Measurements from ENCODE around the gene TMEM273. TPM values are rescaled to one million over a fixed set of nuclear protein-coding genes. Genes with fewer than 3 reads are reported as not detected.

The TMEM273 gene
- total and polyA plus RNA-seq, 10 of the 15 experiments (the other 5 are each of a cell fraction or from before 2014, with no cell fraction given): 10.3 to 46.3 (median 26.4) TPM

GRCh38 chr10:49139846-49140195 lies 48.4 kb downstream of the TMEM273 start (continued):
- TF ChIP-seq CBX3 (IDR thresholded peaks at IDR 0.05; ENCODE audit: borderline replicate concordance, low read depth) (no peak), IRF3 (IDR thresholded peaks at IDR 0.05) (no peak), TCF7 (IDR thresholded peaks at IDR 0.05; ENCODE audit: borderline replicate concordance) (no peak)

DNA sequence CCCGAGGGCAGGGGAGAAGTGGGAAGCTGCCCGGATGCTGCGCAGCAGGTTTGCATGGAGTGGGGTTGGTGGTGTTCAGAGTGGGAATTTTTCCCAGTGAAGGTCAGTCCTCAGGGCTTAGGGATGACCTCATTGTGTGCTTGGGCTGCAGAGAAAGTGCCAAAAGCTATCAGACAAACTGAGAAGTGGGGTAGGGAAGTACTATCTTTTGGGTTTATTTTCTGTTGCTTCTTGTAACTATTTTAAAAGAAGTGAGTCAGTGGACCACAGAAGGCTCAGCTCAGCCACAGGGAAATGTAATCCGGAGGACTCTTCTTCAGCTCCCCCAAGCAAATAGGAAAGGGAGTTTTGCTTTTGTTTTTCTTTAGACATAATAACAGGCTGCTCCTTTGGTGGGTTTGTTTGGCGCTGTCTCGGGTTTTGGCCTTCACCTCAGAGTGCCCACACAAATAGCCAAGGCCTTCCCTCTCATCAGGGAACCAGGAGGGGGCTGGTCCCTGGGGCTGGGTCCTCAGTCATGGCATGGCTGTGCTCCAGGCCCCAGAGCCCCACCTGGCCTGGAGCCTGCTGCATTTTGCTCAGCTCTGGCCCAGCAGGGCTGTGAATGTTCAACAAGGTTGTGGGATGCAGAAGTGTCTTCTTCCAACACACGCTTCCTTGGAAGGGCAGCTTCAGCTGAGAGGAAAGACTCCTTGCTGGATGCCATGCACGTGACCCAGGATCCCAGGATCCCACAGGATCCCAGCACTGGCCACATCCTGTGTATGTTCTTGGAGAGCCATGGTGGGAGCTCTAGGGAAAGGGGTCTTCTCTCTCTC lies 49.0 kb downstream of the TMEM273 start:
- FAIRE-seq (no peak), ATAC-seq (no peak), DNase-seq (ENCODE audit: low read depth, low spot score) (no peak)
- ChIA-PET SMC1A (ENCODE audit: uncharacterized antibody, unreplicated experiment) (interaction anchor here (1.2 to 1.7 kb wide), 4 partner anchors 10 to 47 kb away, joined by 3 to 7 read pairs (median 4); no protein-coding TSS in a partner anchor), CTCF (interaction anchor here (1.1 to 2.0 kb wide), 2 partner anchors 47 to 268 kb away, joined by 3 to 6 read pairs; no protein-coding TSS in a partner anchor), POLR2A (interaction anchor here (1.0 kb wide), 1 partner anchor 11 kb away, joined by 4 read pairs; no protein-coding TSS in a partner anchor), RAD21 (ENCODE audit: unreplicated experiment) (interaction anchor here (0.8 to 1.1 kb wide), 4 partner anchors 9 to 41 kb away, joined by 3 to 4 read pairs (median 3); no protein-coding TSS in a partner anchor)
- intact Hi-C loops (cut with micrococcal nuclease; ENCODE audit: unreplicated experiment): no loop called here
- Histone ChIP-seq H3K4me1 (ENCODE audit: control insufficient read depth, insufficient read depth, low read length) (no peaks in the 10 kb centered on the region), H3K79me2 (ENCODE audit: control insufficient read depth, insufficient read depth, low read length) (no peaks in the 10 kb centered on the region), H3K9ac (ENCODE audit: control insufficient read depth, insufficient read depth, low read length) (no peak overlapping the region), H3K9me3 (replicated peaks; ENCODE audit: control insufficient read depth, insufficient read depth, low read length) (no peaks in the 10 kb centered on the region), H3K4me2 (ENCODE audit: control insufficient read depth, insufficient read depth) (no peak overlapping the region), H3K36me3 (ENCODE audit: control insufficient read depth in 2 of 2, insufficient read depth in 2 of 2, low read length in 1 of 2) (no peaks in the 10 kb centered on the region), H3K27ac (ENCODE audit: control insufficient read depth, insufficient read depth) (no peak overlapping the region), H3K27me3 (replicated peaks in 1 of 2; ENCODE audit: control insufficient read depth in 2 of 2, insufficient read depth in 2 of 2, low read length in 1 of 2) (no peaks in the 10 kb centered on the region), H2AFZ (ENCODE audit: control insufficient read depth, low read depth, low read length) (no peak overlapping the region), H3K4me3 (no peak overlapping the region), H4K20me1 (ENCODE audit: control insufficient read depth, insufficient read depth) (no peaks in the 10 kb centered on the region)
- no TSS peak for BruUV-seq (replicated peaks)
- TF ChIP-seq USF1 (IDR thresholded peaks at IDR 0.05; ENCODE audit: borderline replicate concordance, extremely low read length, insufficient read depth, low read depth, low read length): no peak
- no peak for TF ChIP-seq ZBED1 (IDR thresholded peaks at IDR 0.05; ENCODE audit: borderline replicate concordance)
- TF ChIP-seq IKZF1 (conservative IDR thresholded peaks at IDR 0.05): peak; percentile 52
- peak; percentile 71 for TF ChIP-seq ATF7 (IDR thresholded peaks at IDR 0.05; ENCODE audit: low read depth)
- no peak for TF ChIP-seq BCL11A (IDR thresholded peaks at IDR 0.05; ENCODE audit: low read depth, low read length)
- 0 out of 2 replicates have a peak, but pooled peaks have one; percentile 7 for TF ChIP-seq MTA2 (IDR thresholded peaks at IDR 0.05; ENCODE audit: low read depth)
- TF ChIP-seq BHLHE40 (IDR thresholded peaks at IDR 0.05; ENCODE audit: borderline replicate concordance in 1 of 2, low read depth in 2 of 2, low read length in 1 of 2): peak in 1 of 2 experiments; percentile 56; a peak in 1 of 4 replicates
- TF ChIP-seq IRF4 (IDR thresholded peaks at IDR 0.05; ENCODE audit: low read depth, low read length): no peak
- peak in 1 of 2 experiments; percentile 30; a peak in 2 of 4 replicates for TF ChIP-seq IKZF2 (IDR thresholded peaks at IDR 0.05)
- TF ChIP-seq TCF12 (IDR thresholded peaks at IDR 0.05; ENCODE audit: low read depth, low read length): no peak
- in situ Hi-C loops (cut with MboI): no loop called here
- WGBS (ENCODE audit: insufficient coverage, insufficient replicate concordance, low lambda C conversion rate, missing lambda C conversion rate): 24% methylated on average over 8 of the region's 8 CpGs

Data from GM12878 (cell line).